ENCODE results near the gene NRG3. TPM values are rescaled to one million over a fixed set of nuclear protein-coding genes. Genes with fewer than 3 reads are reported as not detected.

The NRG3 gene
- polyA plus RNA-seq, 2 donors: 0.01 to 0.04 TPM

GRCh38 chr10:82411416-82411815 lies 536.4 kb downstream of the NRG3 start:
- 49 to 54% methylated on average over 4 of the region's 4 CpGs for WGBS, 2 donors
- Histone ChIP-seq H3K9me3 (ENCODE audit: control insufficient read depth in 2 of 2, insufficient read depth in 1 of 2, low read depth in 1 of 2, low read length in 1 of 2) (peaks cover 0 to 4% of the 10 kb centered on the region in 2 donors), H3K4me1 (ENCODE audit: control insufficient read depth in 2 of 2, insufficient read depth in 2 of 2, low read length in 1 of 2) (no peaks in the 10 kb centered on the region), H3K36me3 (ENCODE audit: control insufficient read depth in 2 of 2, insufficient read depth in 2 of 2, low read length in 1 of 2) (no peaks in the 10 kb centered on the region), H3K27ac (ENCODE audit: low read depth in 2 of 2, low read length in 1 of 2) (no peak overlapping the region), H3K4me3 (ENCODE audit: low read depth in 1 of 2, low read length in 2 of 2) (no peak overlapping the region), H3K27me3 (ENCODE audit: control insufficient read depth in 1 of 2, insufficient read depth in 2 of 2, low read length in 2 of 2) (no peaks in the 10 kb centered on the region)

GRCh38 chr10:82420001-82420400 lies 545.0 kb downstream of the NRG3 start:
- Histone ChIP-seq H3K4me3 (ENCODE audit: low read depth in 1 of 2, low read length in 2 of 2) (no peak overlapping the region), H3K27me3 (ENCODE audit: control insufficient read depth in 1 of 2, insufficient read depth in 2 of 2, low read length in 2 of 2) (no peaks in the 10 kb centered on the region), H3K27ac (ENCODE audit: low read depth in 2 of 2, low read length in 1 of 2) (no peak overlapping the region), H3K36me3 (ENCODE audit: control insufficient read depth in 2 of 2, insufficient read depth in 2 of 2, low read length in 1 of 2) (no peaks in the 10 kb centered on the region), H3K9me3 (ENCODE audit: control insufficient read depth in 2 of 2, insufficient read depth in 1 of 2, low read depth in 1 of 2, low read length in 1 of 2) (no peaks in the 10 kb centered on the region), H3K4me1 (ENCODE audit: control insufficient read depth in 2 of 2, insufficient read depth in 2 of 2, low read length in 1 of 2) (no peaks in the 10 kb centered on the region)
- 62 to 74% methylated on average over 2 of the region's 2 CpGs for WGBS, 2 donors

GRCh38 chr10:82429302-82429701 lies 554.3 kb downstream of the NRG3 start:
- Histone ChIP-seq H3K27me3 (ENCODE audit: control insufficient read depth in 1 of 2, insufficient read depth in 2 of 2, low read length in 2 of 2) (no peaks in the 10 kb centered on the region), H3K27ac (ENCODE audit: low read depth in 2 of 2, low read length in 1 of 2) (no peak overlapping the region), H3K9me3 (ENCODE audit: control insufficient read depth in 2 of 2, insufficient read depth in 1 of 2, low read depth in 1 of 2, low read length in 1 of 2) (peaks cover 0 to 2% of the 10 kb centered on the region in 2 donors), H3K36me3 (ENCODE audit: control insufficient read depth in 2 of 2, insufficient read depth in 2 of 2, low read length in 1 of 2) (no peaks in the 10 kb centered on the region), H3K4me3 (ENCODE audit: low read depth in 1 of 2, low read length in 2 of 2) (no peak overlapping the region), H3K4me1 (ENCODE audit: control insufficient read depth in 2 of 2, insufficient read depth in 2 of 2, low read length in 1 of 2) (no peaks in the 10 kb centered on the region)

GRCh38 chr10:82438277-82438676 lies 563.3 kb downstream of the NRG3 start:
- Histone ChIP-seq H3K27me3 (ENCODE audit: control insufficient read depth in 1 of 2, insufficient read depth in 2 of 2, low read length in 2 of 2) (no peaks in the 10 kb centered on the region), H3K36me3 (ENCODE audit: control insufficient read depth in 2 of 2, insufficient read depth in 2 of 2, low read length in 1 of 2) (no peaks in the 10 kb centered on the region), H3K9me3 (ENCODE audit: control insufficient read depth in 2 of 2, insufficient read depth in 1 of 2, low read depth in 1 of 2, low read length in 1 of 2) (peaks cover 0 to 9% of the 10 kb centered on the region in 2 donors), H3K4me3 (ENCODE audit: low read depth in 1 of 2, low read length in 2 of 2) (no peak overlapping the region), H3K4me1 (ENCODE audit: control insufficient read depth in 2 of 2, insufficient read depth in 2 of 2, low read length in 1 of 2) (no peaks in the 10 kb centered on the region), H3K27ac (ENCODE audit: low read depth in 2 of 2, low read length in 1 of 2) (no peak overlapping the region)
- 96 to 100% methylated on average over 1 of the region's 1 CpG for WGBS, 2 donors

- Histone ChIP-seq H3K36me3 (ENCODE audit: control insufficient read depth in 2 of 2, insufficient read depth in 2 of 2, low read length in 1 of 2) (no peaks in the 10 kb centered on the region), H3K27ac (ENCODE audit: low read depth in 2 of 2, low read length in 1 of 2) (no peak overlapping the region), H3K27me3 (ENCODE audit: control insufficient read depth in 1 of 2, insufficient read depth in 2 of 2, low read length in 2 of 2) (no peaks in the 10 kb centered on the region), H3K4me1 (ENCODE audit: control insufficient read depth in 2 of 2, insufficient read depth in 2 of 2, low read length in 1 of 2) (no peaks in the 10 kb centered on the region), H3K4me3 (ENCODE audit: low read depth in 1 of 2, low read length in 2 of 2) (no peak overlapping the region), H3K9me3 (ENCODE audit: control insufficient read depth in 2 of 2, insufficient read depth in 1 of 2, low read depth in 1 of 2, low read length in 1 of 2) (peaks cover 0 to 9% of the 10 kb centered on the region in 2 donors)
Observed at GRCh38 chr10:82440775-82441174, 565.8 kb downstream of the NRG3 start.

GRCh38 chr10:82452046-82452445 lies 577.1 kb downstream of the NRG3 start:
- no peaks in the 10 kb centered on the region for H3K36me3 ChIP-seq (ENCODE audit: control insufficient read depth in 2 of 2, insufficient read depth in 2 of 2, low read length in 1 of 2)
- H3K27ac ChIP-seq (ENCODE audit: low read depth in 2 of 2, low read length in 1 of 2): no peak overlapping the region
- 82 to 85% methylated on average over 3 of the region's 3 CpGs for WGBS, 2 donors
- no peaks in the 10 kb centered on the region for H3K9me3 ChIP-seq (ENCODE audit: control insufficient read depth in 2 of 2, insufficient read depth in 1 of 2, low read depth in 1 of 2, low read length in 1 of 2)
- no peak overlapping the region for H3K4me3 ChIP-seq (ENCODE audit: low read depth in 1 of 2, low read length in 2 of 2)
- no peaks in the 10 kb centered on the region for H3K27me3 ChIP-seq (ENCODE audit: control insufficient read depth in 1 of 2, insufficient read depth in 2 of 2, low read length in 2 of 2)
- H3K4me1 ChIP-seq (ENCODE audit: control insufficient read depth in 2 of 2, insufficient read depth in 2 of 2, low read length in 1 of 2): no peaks in the 10 kb centered on the region

- Histone ChIP-seq H3K27me3 (ENCODE audit: control insufficient read depth in 1 of 2, insufficient read depth in 2 of 2, low read length in 2 of 2) (no peaks in the 10 kb centered on the region), H3K4me1 (ENCODE audit: control insufficient read depth in 2 of 2, insufficient read depth in 2 of 2, low read length in 1 of 2) (no peaks in the 10 kb centered on the region), H3K9me3 (ENCODE audit: control insufficient read depth in 2 of 2, insufficient read depth in 1 of 2, low read depth in 1 of 2, low read length in 1 of 2) (no peaks in the 10 kb centered on the region), H3K36me3 (ENCODE audit: control insufficient read depth in 2 of 2, insufficient read depth in 2 of 2, low read length in 1 of 2) (peaks cover 0 to 2% of the 10 kb centered on the region in 2 donors), H3K27ac (ENCODE audit: low read depth in 2 of 2, low read length in 1 of 2) (no peak overlapping the region), H3K4me3 (ENCODE audit: low read depth in 1 of 2, low read length in 2 of 2) (no peak overlapping the region)
- 6 to 29% methylated on average over 1 of the region's 1 CpG for WGBS, 2 donors
Observed at GRCh38 chr10:82452676-82453075, 577.7 kb downstream of the NRG3 start.

- no peak overlapping the region for H3K27ac ChIP-seq (ENCODE audit: low read depth in 2 of 2, low read length in 1 of 2)
- no peaks in the 10 kb centered on the region for H3K27me3 ChIP-seq (ENCODE audit: control insufficient read depth in 1 of 2, insufficient read depth in 2 of 2, low read length in 2 of 2)
- H3K4me3 ChIP-seq (ENCODE audit: low read depth in 1 of 2, low read length in 2 of 2): no peak overlapping the region
- 83 to 85% methylated on average over 2 of the region's 2 CpGs for WGBS, 2 donors
- H3K4me1 ChIP-seq (ENCODE audit: control insufficient read depth in 2 of 2, insufficient read depth in 2 of 2, low read length in 1 of 2): peaks cover 0 to under 1% of the 10 kb centered on the region in 2 donors
- peaks cover 0 to 2% of the 10 kb centered on the region in 2 donors for H3K36me3 ChIP-seq (ENCODE audit: control insufficient read depth in 2 of 2, insufficient read depth in 2 of 2, low read length in 1 of 2)
- no peaks in the 10 kb centered on the region for H3K9me3 ChIP-seq (ENCODE audit: control insufficient read depth in 2 of 2, insufficient read depth in 1 of 2, low read depth in 1 of 2, low read length in 1 of 2)
Observed at GRCh38 chr10:82453678-82454293, 578.8 kb downstream of the NRG3 start.

- Histone ChIP-seq H3K4me1 (ENCODE audit: control insufficient read depth in 2 of 2, insufficient read depth in 2 of 2, low read length in 1 of 2) (peaks cover 0 to 2% of the 10 kb centered on the region in 2 donors), H3K4me3 (ENCODE audit: low read depth in 1 of 2, low read length in 2 of 2) (no peak overlapping the region), H3K27me3 (ENCODE audit: control insufficient read depth in 1 of 2, insufficient read depth in 2 of 2, low read length in 2 of 2) (no peaks in the 10 kb centered on the region), H3K36me3 (ENCODE audit: control insufficient read depth in 2 of 2, insufficient read depth in 2 of 2, low read length in 1 of 2) (no peaks in the 10 kb centered on the region), H3K27ac (ENCODE audit: low read depth in 2 of 2, low read length in 1 of 2) (no peak overlapping the region), H3K9me3 (ENCODE audit: control insufficient read depth in 2 of 2, insufficient read depth in 1 of 2, low read depth in 1 of 2, low read length in 1 of 2) (peaks cover 0 to 2% of the 10 kb centered on the region in 2 donors)
- WGBS, 2 donors: 54 to 56% methylated on average over 4 of the region's 4 CpGs
Observed at GRCh38 chr10:82462910-82463551, 588.0 kb downstream of the NRG3 start.

- Histone ChIP-seq H3K27ac (ENCODE audit: low read depth in 2 of 2, low read length in 1 of 2) (no peak overlapping the region), H3K9me3 (ENCODE audit: control insufficient read depth in 2 of 2, insufficient read depth in 1 of 2, low read depth in 1 of 2, low read length in 1 of 2) (peaks cover 0 to 2% of the 10 kb centered on the region in 2 donors), H3K27me3 (ENCODE audit: control insufficient read depth in 1 of 2, insufficient read depth in 2 of 2, low read length in 2 of 2) (no peaks in the 10 kb centered on the region), H3K4me3 (ENCODE audit: low read depth in 1 of 2, low read length in 2 of 2) (no peak overlapping the region), H3K4me1 (ENCODE audit: control insufficient read depth in 2 of 2, insufficient read depth in 2 of 2, low read length in 1 of 2) (peaks cover 0 to 2% of the 10 kb centered on the region in 2 donors), H3K36me3 (ENCODE audit: control insufficient read depth in 2 of 2, insufficient read depth in 2 of 2, low read length in 1 of 2) (no peaks in the 10 kb centered on the region)
- WGBS, 2 donors: 50 to 53% methylated on average over 1 of the region's 1 CpG
Observed at GRCh38 chr10:82463614-82464013, 588.6 kb downstream of the NRG3 start.

All from esophagus (tissue), 2 donors.